Measurements from ENCODE around the gene TEX26. TPM values are rescaled to one million over a fixed set of nuclear protein-coding genes. Genes with fewer than 3 reads are reported as not detected.

Gene TEX26
- total RNA-seq, 2 experiments from 2014 or later: not detected

GRCh38 chr13:30995331-30995730, 62.9 kb downstream of the TEX26 start:
- DNase-seq: no peak
- H3K4me3 Mint-ChIP-seq: no peak overlapping the region
- peaks cover 18% of the 10 kb centered on the region for H3K27me3 Mint-ChIP-seq
- no peaks in the 10 kb centered on the region for H3K4me1 Mint-ChIP-seq
- ChIA-PET CTCF (interaction anchor here (0.5 to 1.2 kb wide), 2 partner anchors 16 to 762 kb away, joined by 4 read pairs; no protein-coding TSS in a partner anchor), POLR2A (no interaction called here)
- H3K27ac Mint-ChIP-seq: no peak overlapping the region
- H3K9me3 Mint-ChIP-seq: no peaks in the 10 kb centered on the region
- no peaks in the 10 kb centered on the region for H3K36me3 Mint-ChIP-seq (ENCODE audit: low read depth)

DNA sequence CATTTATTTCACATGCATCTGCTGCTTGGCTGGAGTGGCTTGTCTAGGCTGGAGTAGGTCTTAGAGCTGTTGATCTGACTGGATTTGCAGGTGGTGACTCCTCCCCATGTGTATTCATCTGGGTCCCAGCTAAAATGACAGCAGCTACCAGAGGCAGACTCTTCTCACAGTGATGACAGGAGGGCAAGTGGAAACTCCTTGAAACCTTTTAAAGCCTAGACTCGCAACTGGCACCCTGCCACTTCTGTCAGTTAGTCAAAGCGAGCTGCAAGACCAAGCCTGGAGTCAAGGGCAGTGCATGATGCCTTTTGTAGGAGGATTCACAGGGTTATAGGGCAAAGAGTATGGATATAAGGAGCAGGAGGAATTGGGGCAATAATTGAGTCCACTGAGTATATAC, 65.2 kb downstream of the TEX26 start:
- no peak for DNase-seq
- Mint-ChIP-seq H3K9me3 (no peaks in the 10 kb centered on the region), H3K4me3 (no peak overlapping the region), H3K36me3 (ENCODE audit: low read depth) (no peaks in the 10 kb centered on the region), H3K27me3 (peaks cover 22% of the 10 kb centered on the region), H3K4me1 (no peaks in the 10 kb centered on the region), H3K27ac (no peak overlapping the region)
- ChIA-PET POLR2A (no interaction called here), CTCF (interaction anchor here (0.7 to 0.8 kb wide), 2 partner anchors 34 to 51 kb away, joined by 3 read pairs; no protein-coding TSS in a partner anchor)

GRCh38 chr13:30998136-30999088, 66.0 kb downstream of the TEX26 start:
- POLR2A ChIA-PET: interaction anchor here (0.7 kb wide), 1 partner anchor 117 kb away, joined by 3 read pairs; no protein-coding TSS in a partner anchor
- H3K27ac Mint-ChIP-seq: no peak overlapping the region
- CTCF ChIA-PET: interaction anchor here (0.8 kb wide), 1 partner anchor 50 kb away, joined by 3 read pairs; no protein-coding TSS in a partner anchor
- no peaks in the 10 kb centered on the region for H3K36me3 Mint-ChIP-seq (ENCODE audit: low read depth)
- H3K4me3 Mint-ChIP-seq: no peak overlapping the region
- no peaks in the 10 kb centered on the region for H3K9me3 Mint-ChIP-seq
- peaks cover 15% of the 10 kb centered on the region for H3K27me3 Mint-ChIP-seq
- no peak for DNase-seq
- no peaks in the 10 kb centered on the region for H3K4me1 Mint-ChIP-seq

DNA sequence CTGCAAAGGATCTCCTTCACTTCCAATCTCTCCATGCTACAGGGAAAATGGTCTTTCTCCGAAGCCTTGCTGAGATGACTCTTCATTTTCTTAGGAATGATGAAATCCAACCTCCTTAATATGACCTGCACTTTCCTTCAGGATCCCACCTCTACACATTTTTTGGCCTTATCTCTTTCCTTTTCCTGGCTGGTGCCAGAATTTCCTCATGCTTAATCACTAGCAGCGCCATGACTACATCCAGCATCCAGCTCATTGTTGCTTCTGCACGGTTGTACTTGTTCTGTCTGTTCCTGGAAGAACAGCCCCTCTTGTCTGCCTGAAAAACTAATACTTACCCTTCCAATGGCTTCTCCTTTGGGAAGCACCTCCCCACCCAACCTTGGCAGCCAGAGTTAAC, 68.4 kb downstream of the TEX26 start:
- no peak overlapping the region for H3K27ac Mint-ChIP-seq
- DNase-seq: no peak
- no peaks in the 10 kb centered on the region for H3K9me3 Mint-ChIP-seq
- no peaks in the 10 kb centered on the region for H3K36me3 Mint-ChIP-seq (ENCODE audit: low read depth)
- no peaks in the 10 kb centered on the region for H3K4me1 Mint-ChIP-seq
- ChIA-PET CTCF (interaction anchor here (1.9 kb wide), 1 partner anchor 22 kb away, joined by 6 read pairs; no protein-coding TSS in a partner anchor), POLR2A (interaction anchor here (0.6 kb wide), 1 partner anchor 16 kb away, joined by 3 read pairs; no protein-coding TSS in a partner anchor)
- H3K27me3 Mint-ChIP-seq: peaks cover 19% of the 10 kb centered on the region
- no peak overlapping the region for H3K4me3 Mint-ChIP-seq

GRCh38 chr13:31001647-31002046, 69.2 kb downstream of the TEX26 start:
- DNase-seq: no peak
- no peak overlapping the region for H3K4me3 Mint-ChIP-seq
- no peaks in the 10 kb centered on the region for H3K4me1 Mint-ChIP-seq
- CTCF ChIA-PET: interaction anchor here (0.6 to 1.9 kb wide), 3 partner anchors 23 to 185 kb away, joined by 3 to 6 read pairs (median 3); no protein-coding TSS in a partner anchor
- POLR2A ChIA-PET: interaction anchor here (0.7 kb wide), 1 partner anchor 457 kb away, joined by 7 read pairs; no protein-coding TSS in a partner anchor
- no peaks in the 10 kb centered on the region for H3K9me3 Mint-ChIP-seq
- H3K27me3 Mint-ChIP-seq: peaks cover 25% of the 10 kb centered on the region
- no peaks in the 10 kb centered on the region for H3K36me3 Mint-ChIP-seq (ENCODE audit: low read depth)
- no peak overlapping the region for H3K27ac Mint-ChIP-seq

DNA sequence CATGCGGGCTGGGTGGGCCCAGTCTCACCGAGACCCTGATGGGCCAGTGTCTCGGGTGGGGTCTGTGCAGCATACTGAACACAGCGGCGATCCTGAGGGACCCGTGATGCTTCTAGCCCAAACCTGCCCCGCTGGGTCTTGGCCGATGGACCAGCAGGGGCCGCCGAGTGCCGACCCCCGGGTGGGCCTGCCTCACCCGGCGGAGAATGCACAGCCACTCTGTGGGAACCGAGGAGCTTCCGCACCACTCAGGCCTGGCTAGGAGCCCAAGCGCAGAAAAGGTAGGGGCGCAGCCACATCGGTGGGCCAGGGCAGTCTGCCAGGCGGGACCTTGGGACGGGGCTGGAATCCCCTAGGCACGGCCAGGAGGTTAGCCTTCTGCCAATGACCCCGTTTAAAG, 72.6 kb downstream of the TEX26 start:
- no peak for DNase-seq
- H3K4me1 Mint-ChIP-seq: peaks cover 6% of the 10 kb centered on the region
- POLR2A ChIA-PET: no interaction called here
- H3K36me3 Mint-ChIP-seq (ENCODE audit: low read depth): no peaks in the 10 kb centered on the region
- CTCF ChIA-PET: no interaction called here
- H3K9me3 Mint-ChIP-seq: no peaks in the 10 kb centered on the region
- no peak overlapping the region for H3K4me3 Mint-ChIP-seq
- H3K27ac Mint-ChIP-seq: no peak overlapping the region
- H3K27me3 Mint-ChIP-seq: peaks cover 41% of the 10 kb centered on the region

GRCh38 chr13:31007417-31007816, 75.0 kb downstream of the TEX26 start:
- Mint-ChIP-seq H3K27me3 (peaks cover 41% of the 10 kb centered on the region), H3K4me1 (peaks cover 10% of the 10 kb centered on the region), H3K4me3 (no peak overlapping the region), H3K36me3 (ENCODE audit: low read depth) (no peaks in the 10 kb centered on the region), H3K27ac (no peak overlapping the region), H3K9me3 (no peaks in the 10 kb centered on the region)
- DNase-seq: no peak
- ChIA-PET POLR2A (no interaction called here), CTCF (no interaction called here)

DNA sequence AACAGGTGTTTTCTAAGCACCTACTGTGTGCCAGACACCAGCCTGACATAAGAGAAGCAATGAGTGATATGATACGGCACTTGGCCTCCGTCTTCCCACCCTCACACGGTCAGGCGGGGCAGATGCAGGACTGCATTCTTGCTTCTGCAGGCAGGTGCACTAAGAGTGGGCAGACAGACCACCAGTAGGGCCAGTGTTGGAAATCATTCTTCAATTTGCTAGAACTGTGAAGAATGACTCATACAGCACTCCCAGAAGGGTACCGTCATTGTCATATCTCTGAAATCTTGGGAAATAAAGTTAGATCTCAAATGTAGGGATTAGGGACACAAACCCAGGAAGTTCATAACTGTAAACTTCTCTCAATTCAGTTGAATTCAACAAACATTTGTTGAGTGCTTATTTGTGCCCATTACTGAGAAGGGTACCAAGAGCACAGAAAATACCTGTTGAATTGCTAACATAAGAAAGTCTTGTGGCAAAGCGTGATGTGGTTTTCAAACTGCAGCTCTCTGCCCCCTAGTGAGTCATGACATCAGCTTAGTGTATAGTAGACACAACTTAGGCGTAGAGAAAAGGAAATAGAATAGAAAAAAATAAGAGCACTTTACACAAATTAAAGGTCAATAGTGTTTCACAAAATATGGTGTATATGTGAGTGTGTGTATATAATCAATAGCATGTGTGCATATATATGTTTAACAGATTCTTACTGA, 76.1 kb downstream of the TEX26 start:
- Mint-ChIP-seq H3K27me3 (peaks cover 41% of the 10 kb centered on the region), H3K36me3 (ENCODE audit: low read depth) (no peaks in the 10 kb centered on the region), H3K4me3 (no peak overlapping the region), H3K4me1 (peaks cover 10% of the 10 kb centered on the region), H3K9me3 (no peaks in the 10 kb centered on the region), H3K27ac (no peak overlapping the region)
- ChIA-PET POLR2A (no interaction called here), CTCF (interaction anchor here (1.1 to 1.8 kb wide), 3 partner anchors 9 to 36 kb away, joined by 4 to 6 read pairs (median 5); no protein-coding TSS in a partner anchor)
- no peak for DNase-seq

- CTCF ChIA-PET: interaction anchor here (1.4 to 1.8 kb wide), 2 partner anchors 9 to 30 kb away, joined by 4 to 5 read pairs; no protein-coding TSS in a partner anchor
Measured at GRCh38 chr13:31009166-31009565, 76.7 kb downstream of the TEX26 start.

DNA sequence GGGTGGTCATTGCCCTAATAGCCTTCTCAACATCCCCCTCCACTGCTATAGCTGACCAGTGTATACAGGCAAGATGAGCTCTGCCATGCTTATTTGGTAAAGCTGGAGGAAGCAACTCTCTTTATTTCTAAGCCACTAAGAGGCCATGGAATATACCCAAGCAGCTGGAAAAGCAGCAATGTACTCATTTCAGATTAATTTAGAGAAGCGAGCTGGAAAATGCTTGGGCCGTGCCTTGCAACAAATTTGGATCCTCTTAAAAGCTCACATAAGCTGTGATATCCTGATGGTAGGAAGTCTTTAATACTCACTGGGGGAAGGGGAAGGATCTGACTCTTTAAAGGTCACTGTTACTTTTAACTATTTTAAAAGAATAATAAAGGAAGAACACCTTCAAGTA, 77.8 kb downstream of the TEX26 start:
- Mint-ChIP-seq H3K9me3 (no peaks in the 10 kb centered on the region), H3K4me1 (peaks cover 10% of the 10 kb centered on the region), H3K36me3 (ENCODE audit: low read depth) (no peaks in the 10 kb centered on the region), H3K4me3 (no peak overlapping the region), H3K27ac (no peak overlapping the region), H3K27me3 (peaks cover 51% of the 10 kb centered on the region)
- CTCF ChIA-PET: interaction anchor here (1.6 to 1.8 kb wide), 2 partner anchors 8 to 16 kb away, joined by 5 to 7 read pairs; no protein-coding TSS in a partner anchor
- no peak for DNase-seq
- POLR2A ChIA-PET: no interaction called here

More at GRCh38 chr13:31009166-31009565, 76.7 kb downstream of the TEX26 start:
- no peak for DNase-seq
- Mint-ChIP-seq H3K4me1 (peaks cover 10% of the 10 kb centered on the region), H3K9me3 (no peaks in the 10 kb centered on the region), H3K27ac (no peak overlapping the region), H3K4me3 (no peak overlapping the region), H3K27me3 (peaks cover 44% of the 10 kb centered on the region), H3K36me3 (ENCODE audit: low read depth) (no peaks in the 10 kb centered on the region)
- POLR2A ChIA-PET: no interaction called here

GRCh38 chr13:31011193-31011860, 78.9 kb downstream of the TEX26 start:
- CTCF ChIA-PET: interaction anchor here (1.6 kb wide), 1 partner anchor 15 kb away, joined by 7 read pairs; no protein-coding TSS in a partner anchor
- Mint-ChIP-seq H3K27ac (no peak overlapping the region), H3K36me3 (ENCODE audit: low read depth) (no peaks in the 10 kb centered on the region), H3K4me3 (no peak overlapping the region), H3K9me3 (no peaks in the 10 kb centered on the region), H3K4me1 (peaks cover 10% of the 10 kb centered on the region), H3K27me3 (peaks cover 45% of the 10 kb centered on the region)
- POLR2A ChIA-PET: no interaction called here
- no peak for DNase-seq

DNA sequence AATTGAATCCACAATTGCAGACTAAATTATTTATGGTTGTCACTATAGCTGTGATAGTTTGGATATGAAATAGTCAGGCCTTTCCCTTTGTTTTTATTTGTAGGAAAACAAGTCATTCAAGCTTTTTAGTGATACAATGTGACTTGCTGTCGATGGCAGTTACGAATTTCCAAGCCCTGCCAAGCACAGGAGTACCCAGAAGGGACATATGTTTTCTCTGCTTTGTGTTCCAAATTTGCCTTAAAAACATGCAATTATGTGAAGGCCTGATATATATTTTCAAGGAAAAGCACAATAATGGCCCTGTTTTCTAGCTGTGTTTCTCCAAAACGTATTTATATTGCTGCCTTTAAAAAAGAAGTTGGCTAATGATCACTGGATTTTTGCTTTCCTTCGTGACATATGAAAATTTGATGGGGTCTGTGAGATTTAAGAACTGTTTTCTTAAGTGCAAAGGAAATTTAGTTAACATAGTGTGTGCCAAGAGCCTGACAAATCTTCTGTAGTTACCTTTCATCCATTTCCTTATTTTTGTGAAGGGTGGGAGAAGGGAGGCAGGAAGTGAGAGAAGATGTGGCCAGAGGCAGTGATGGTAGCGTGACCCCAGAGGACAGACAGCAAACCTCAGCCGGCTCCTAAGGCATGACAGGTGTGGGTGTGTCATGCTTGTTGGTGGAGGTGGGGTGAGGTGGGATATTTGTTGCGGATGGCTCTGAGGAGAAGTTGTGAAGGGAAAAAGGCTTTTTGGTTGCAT, 79.6 kb downstream of the TEX26 start:
- CTCF ChIA-PET: interaction anchor here (1.6 kb wide), 1 partner anchor 14 kb away, joined by 7 read pairs; no protein-coding TSS in a partner anchor
- no peak overlapping the region for H3K27ac Mint-ChIP-seq
- DNase-seq: no peak
- peaks cover 10% of the 10 kb centered on the region for H3K4me1 Mint-ChIP-seq
- H3K4me3 Mint-ChIP-seq: no peak overlapping the region
- H3K9me3 Mint-ChIP-seq: no peaks in the 10 kb centered on the region
- POLR2A ChIA-PET: no interaction called here
- H3K36me3 Mint-ChIP-seq (ENCODE audit: low read depth): no peaks in the 10 kb centered on the region
- peaks cover 46% of the 10 kb centered on the region for H3K27me3 Mint-ChIP-seq
